DOHH2 (cell line): ENCODE data around the gene SMIM15.

Experiments used
- EZH2phosphoT487 ChIP-seq: fragments of 200-600 bp; sonication (generic); IDR thresholded peaks from 2 replicates; pipeline ENCODE4 v1.6.1; 2017; ENCODE audit warnings: borderline replicate concordance, mild to moderate bottlenecking, antibody characterized with exemption, low read length, moderate library complexity, mixed read lengths
- TF ChIP-seq, protein P1 (sequence below): fragments of 200-600 bp; sonication (generic); IDR thresholded peaks from one replicate; pipeline ENCODE4 v1.5.1; 2014; ENCODE audit warnings: antibody characterized with exemption, mild to moderate bottlenecking, low read depth, low read length; ENCODE audit not compliant: poor library complexity, severe bottlenecking

DNA sequence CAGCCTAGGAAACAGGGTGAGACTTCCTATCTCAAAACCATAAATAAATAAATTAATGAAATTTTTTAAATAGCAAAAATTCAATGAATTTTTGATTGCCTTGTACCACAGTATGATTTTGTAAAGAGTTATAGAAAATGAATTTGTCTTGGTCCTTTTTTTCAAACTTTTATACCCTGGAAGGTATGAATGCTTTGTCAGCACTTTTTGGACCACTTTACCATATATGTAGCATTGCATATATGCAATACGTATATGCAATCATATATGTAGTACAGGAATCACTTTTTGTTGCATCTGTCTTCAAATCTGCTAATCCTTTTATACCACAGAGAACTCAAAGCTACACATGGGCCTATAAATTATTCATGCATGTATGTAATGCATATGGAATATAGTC, 9.2 kb upstream of the SMIM15 start:
- TF ChIP-seq, protein P1, sequence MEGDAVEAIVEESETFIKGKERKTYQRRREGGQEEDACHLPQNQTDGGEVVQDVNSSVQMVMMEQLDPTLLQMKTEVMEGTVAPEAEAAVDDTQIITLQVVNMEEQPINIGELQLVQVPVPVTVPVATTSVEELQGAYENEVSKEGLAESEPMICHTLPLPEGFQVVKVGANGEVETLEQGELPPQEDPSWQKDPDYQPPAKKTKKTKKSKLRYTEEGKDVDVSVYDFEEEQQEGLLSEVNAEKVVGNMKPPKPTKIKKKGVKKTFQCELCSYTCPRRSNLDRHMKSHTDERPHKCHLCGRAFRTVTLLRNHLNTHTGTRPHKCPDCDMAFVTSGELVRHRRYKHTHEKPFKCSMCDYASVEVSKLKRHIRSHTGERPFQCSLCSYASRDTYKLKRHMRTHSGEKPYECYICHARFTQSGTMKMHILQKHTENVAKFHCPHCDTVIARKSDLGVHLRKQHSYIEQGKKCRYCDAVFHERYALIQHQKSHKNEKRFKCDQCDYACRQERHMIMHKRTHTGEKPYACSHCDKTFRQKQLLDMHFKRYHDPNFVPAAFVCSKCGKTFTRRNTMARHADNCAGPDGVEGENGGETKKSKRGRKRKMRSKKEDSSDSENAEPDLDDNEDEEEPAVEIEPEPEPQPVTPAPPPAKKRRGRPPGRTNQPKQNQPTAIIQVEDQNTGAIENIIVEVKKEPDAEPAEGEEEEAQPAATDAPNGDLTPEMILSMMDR, result no peak
- no peak for TF ChIP-seq EZH2phosphoT487
